ENCODE data around the gene INPP5A. TPM values are rescaled to one million over a fixed set of nuclear protein-coding genes. Genes with fewer than 3 reads are reported as not detected.

INPP5A gene
- total RNA-seq, 1 experiment from 2014 or later: 14.7 TPM

GRCh38 chr10:132648072-132648850 is 110.7 kb downstream of the INPP5A start:
- Mint-ChIP-seq H3K4me3 (ENCODE audit: unreplicated experiment) (no peak overlapping the region), H3K27me3 (ENCODE audit: insufficient read depth, unreplicated experiment) (no peaks in the 10 kb centered on the region), H3K4me1 (ENCODE audit: insufficient read depth, unreplicated experiment) (no peaks in the 10 kb centered on the region), H3K36me3 (ENCODE audit: insufficient read depth, unreplicated experiment) (peaks cover 12% of the 10 kb centered on the region), H3K27ac (ENCODE audit: low read depth, unreplicated experiment) (no peak overlapping the region), H3K9me3 (ENCODE audit: unreplicated experiment) (no peaks in the 10 kb centered on the region)
- intact Hi-C loops (cut with micrococcal nuclease): no loop called here
- ChIA-PET CTCF (interaction anchor here (0.7 kb wide), 1 partner anchor 681 kb away, joined by 3 read pairs; no protein-coding TSS in a partner anchor), POLR2A (no interaction called here)
- no peak for DNase-seq (ENCODE audit: unreplicated experiment)
- TF ChIP-seq CTCF (IDR thresholded peaks at IDR 0.05; ENCODE audit: unreplicated experiment): no peak
- BruUV-seq (replicated peaks): no TSS peak

GRCh38 chr10:132648851-132649528 is 111.4 kb downstream of the INPP5A start:
- no peak for DNase-seq (ENCODE audit: unreplicated experiment)
- BruUV-seq (replicated peaks): no TSS peak
- Mint-ChIP-seq H3K36me3 (ENCODE audit: insufficient read depth, unreplicated experiment) (peaks cover 12% of the 10 kb centered on the region), H3K27me3 (ENCODE audit: insufficient read depth, unreplicated experiment) (no peaks in the 10 kb centered on the region), H3K27ac (ENCODE audit: low read depth, unreplicated experiment) (no peak overlapping the region), H3K9me3 (ENCODE audit: unreplicated experiment) (no peaks in the 10 kb centered on the region), H3K4me3 (ENCODE audit: unreplicated experiment) (no peak overlapping the region), H3K4me1 (ENCODE audit: insufficient read depth, unreplicated experiment) (no peaks in the 10 kb centered on the region)
- TF ChIP-seq CTCF (IDR thresholded peaks at IDR 0.05; ENCODE audit: unreplicated experiment): no peak
- ChIA-PET POLR2A (no interaction called here), CTCF (interaction anchor here (0.7 kb wide), 1 partner anchor 680 kb away, joined by 3 read pairs; no protein-coding TSS in a partner anchor)
- intact Hi-C loops (cut with micrococcal nuclease): no loop called here

- no peak for TF ChIP-seq CTCF (IDR thresholded peaks at IDR 0.05; ENCODE audit: unreplicated experiment)
- ChIA-PET POLR2A (no interaction called here), CTCF (interaction anchor here (0.6 kb wide), 1 partner anchor 84 kb away, joined by 3 read pairs; no protein-coding TSS in a partner anchor)
- Mint-ChIP-seq H3K4me1 (ENCODE audit: insufficient read depth, unreplicated experiment) (no peaks in the 10 kb centered on the region), H3K27me3 (ENCODE audit: insufficient read depth, unreplicated experiment) (no peaks in the 10 kb centered on the region), H3K27ac (ENCODE audit: low read depth, unreplicated experiment) (no peak overlapping the region), H3K9me3 (ENCODE audit: unreplicated experiment) (no peaks in the 10 kb centered on the region), H3K36me3 (ENCODE audit: insufficient read depth, unreplicated experiment) (peaks cover 12% of the 10 kb centered on the region), H3K4me3 (ENCODE audit: unreplicated experiment) (no peak overlapping the region)
- no TSS peak for BruUV-seq (replicated peaks)
- no peak for DNase-seq (ENCODE audit: unreplicated experiment)
- intact Hi-C loops (cut with micrococcal nuclease): loop anchor here (10.0 kb wide), 1 partner anchor 665 kb away; no protein-coding TSS in a partner anchor
Observed at GRCh38 chr10:132649651-132650360, 112.2 kb downstream of the INPP5A start.
